Activated CD4-positive, CD25-positive, alpha-beta regulatory T cell treated with anti-CD3 and anti-CD28 coated beads, Interleukin-2, amount 50 U/mL, for 72 hours (primary cell): Measurements from ENCODE around the gene CRYL1.

Experiments
- DNase-seq: peaks from one replicate; pipeline ENCODE4 v3.0.0; 2021

Gene CRYL1

DNA sequence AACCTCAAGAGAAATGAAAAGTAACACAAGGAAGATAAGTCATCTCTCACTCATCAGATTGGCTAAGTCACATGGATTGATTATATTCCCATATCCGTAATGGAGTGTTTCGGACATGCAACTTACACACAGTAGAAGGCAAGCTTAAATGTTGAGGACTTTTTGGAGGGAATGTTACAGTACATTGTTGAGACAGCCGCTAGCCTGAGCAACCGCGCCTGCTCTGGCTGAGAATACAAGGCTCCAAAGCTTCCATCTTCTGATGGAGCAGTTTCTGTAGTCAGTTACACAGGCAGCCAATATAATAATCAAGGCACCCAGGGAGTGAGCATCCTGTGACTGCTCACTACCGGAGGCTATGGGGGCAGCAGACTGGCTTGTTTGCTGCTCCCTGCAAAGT, 1.0 kb upstream of the CRYL1 start:
- DNase-seq, result no peak

DNA sequence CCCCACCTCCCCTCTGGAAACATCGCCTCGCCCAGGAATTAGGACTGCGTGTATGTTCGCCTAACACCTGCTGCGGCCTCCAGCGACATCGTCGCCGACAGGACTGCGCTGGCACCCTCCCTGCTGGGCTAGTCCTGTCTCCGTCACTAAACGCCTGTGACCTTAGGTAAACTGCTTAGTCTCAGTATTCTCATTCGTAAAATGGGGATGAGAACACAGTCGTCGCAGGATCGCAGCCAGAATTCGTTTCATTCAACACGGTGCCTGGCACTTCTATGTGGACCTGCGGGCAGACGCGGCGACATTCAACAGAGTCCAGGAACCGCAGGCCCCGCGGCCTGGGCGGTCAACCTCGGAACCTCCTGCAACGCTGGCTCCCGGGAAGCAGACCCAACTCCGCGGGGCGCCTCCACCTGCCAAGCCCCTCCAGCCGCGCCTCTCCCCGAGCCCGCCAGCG, 485 bp downstream of the CRYL1 start:
- no peak for DNase-seq

DNA sequence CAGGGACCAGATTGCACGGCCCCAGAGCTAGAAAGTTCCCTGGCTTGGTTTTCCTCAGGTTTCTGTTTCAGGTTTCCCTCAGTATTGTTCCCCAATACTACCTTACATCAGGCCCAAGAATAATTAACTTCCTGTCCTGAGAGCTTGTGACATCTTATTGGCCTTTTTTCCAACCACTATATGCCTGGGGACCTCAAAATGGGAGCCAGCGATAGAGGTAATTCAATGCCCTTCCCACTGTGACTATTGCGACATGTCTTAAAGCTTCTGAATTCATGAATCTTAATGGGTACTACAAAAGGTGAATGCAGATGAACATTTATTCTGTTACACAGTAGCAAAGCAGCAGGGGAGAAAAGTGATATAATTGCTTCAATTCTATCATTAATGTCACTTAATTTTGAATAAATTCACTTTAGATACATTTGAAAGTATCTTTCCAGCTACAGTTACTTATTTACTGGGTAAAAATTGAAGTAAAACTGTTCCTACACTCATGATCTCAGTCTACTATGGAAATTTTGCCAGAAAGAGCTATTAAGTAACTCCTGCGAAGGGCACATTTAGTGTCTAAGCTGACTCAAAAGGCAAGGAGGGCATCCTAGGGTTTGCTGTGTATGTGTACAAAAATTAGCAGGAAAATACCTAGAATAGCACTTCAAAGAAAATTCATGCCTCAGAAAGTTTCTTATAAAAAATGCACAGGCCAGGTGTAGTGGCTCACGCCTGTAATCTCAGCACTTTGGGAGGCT, 4.1 kb downstream of the CRYL1 start:
- DNase-seq, result no peak

GRCh38 chr13:20519875-20520274, 5.8 kb downstream of the CRYL1 start:
- no peak for DNase-seq

DNA sequence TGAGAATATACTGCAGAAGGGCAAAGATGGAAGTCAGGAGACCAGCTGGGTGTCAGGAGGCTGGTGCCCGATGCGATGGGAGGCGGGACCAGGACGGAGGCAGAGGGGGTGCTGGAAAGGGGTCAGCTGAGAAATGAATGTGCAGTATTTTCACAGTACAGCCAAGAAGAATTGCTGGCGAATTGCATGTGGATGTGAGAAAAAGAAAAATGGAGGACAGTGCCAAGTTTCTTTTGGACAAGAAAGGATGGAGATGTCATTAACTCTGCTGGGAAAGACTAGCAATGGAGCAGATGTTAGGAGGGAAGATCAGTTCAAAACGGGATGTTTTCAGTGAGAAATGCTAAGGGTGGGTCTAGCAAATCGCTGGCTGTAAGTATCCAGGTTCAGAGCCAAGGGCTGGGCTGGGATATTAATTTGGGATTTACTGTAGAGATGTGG, 7.0 kb downstream of the CRYL1 start:
- no peak for DNase-seq

DNA sequence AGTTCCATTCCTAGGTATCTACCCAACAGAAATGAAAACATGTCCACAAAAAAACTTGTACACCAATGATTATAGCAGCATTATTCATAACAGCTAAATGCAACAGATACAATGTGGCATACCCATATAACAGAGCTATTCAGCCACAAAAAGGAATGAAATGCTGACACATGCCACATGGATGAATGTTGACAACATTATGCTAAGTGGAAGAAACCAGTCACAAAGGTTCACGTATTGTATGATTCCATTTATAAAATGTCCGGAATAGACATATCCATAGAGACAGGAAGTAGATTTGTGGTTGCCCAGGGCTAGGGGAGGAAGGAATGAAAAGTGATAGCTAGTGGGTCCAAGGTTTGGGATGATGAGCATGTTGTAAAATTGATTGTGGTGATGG, 10.8 kb downstream of the CRYL1 start:
- DNase-seq, result no peak

- no peak for DNase-seq
Measured at GRCh38 chr13:20513466-20513995, 12.1 kb downstream of the CRYL1 start.

DNA sequence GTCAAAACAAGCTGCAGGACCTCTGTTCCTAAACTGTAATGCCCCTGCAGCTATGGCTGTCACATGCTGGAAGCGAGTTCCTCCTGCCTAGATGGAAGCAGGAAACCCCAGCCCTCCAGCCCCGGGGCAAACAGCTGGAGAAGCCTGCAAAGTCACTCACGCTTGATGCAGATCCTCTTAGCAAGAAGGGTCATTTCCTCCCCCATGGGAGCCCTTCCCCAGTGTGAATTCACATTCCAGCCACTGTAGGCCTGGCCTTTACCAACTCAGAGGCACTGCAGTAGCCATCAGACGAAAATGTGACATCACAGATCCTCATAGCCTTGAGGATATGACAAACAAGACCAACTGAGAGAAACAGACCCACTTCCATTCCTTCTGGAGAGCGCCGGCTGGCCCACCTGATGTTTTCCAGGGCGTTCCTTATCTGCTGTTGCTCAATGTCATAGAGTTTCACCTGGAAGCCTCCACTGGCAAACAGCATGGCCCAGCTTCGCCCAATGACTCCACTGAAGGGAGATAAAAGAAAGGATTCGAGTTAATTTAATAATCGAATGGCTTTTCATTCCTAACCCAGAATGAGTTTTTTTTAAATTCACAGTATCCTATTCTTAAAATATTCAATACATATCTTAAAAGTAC, 13.5 kb downstream of the CRYL1 start:
- no peak for DNase-seq

DNA sequence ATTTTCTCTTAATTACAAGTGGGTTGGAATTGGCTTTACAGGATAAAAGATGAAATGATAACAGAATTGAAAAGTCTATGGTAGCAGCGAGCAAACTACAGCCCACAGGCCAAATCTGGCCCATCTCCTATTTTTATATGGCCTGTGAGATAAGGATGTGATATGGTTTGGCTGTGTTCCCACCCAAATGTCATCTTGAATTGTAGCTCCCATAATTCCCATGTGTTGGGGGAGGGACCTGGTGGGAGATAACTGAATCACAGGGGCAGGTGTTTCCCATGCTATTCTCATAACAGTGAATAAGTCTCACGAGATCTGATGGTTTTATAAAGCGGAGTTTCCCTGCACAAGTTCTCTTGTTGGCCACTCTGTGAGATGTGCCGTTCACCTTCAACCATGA, 19.0 kb downstream of the CRYL1 start:
- DNase-seq, result no peak

- DNase-seq, result no peak
Measured at GRCh38 chr13:20505405-20506366, 20.0 kb downstream of the CRYL1 start.

GRCh38 chr13:20503088-20504083, 22.3 kb downstream of the CRYL1 start:
- no peak for DNase-seq

- DNase-seq, result no peak
Measured at GRCh38 chr13:20501592-20501991, 24.1 kb downstream of the CRYL1 start.

- DNase-seq, result no peak
Measured at GRCh38 chr13:20501120-20501519, 24.5 kb downstream of the CRYL1 start.

- DNase-seq, result no peak
Measured at GRCh38 chr13:20499986-20500385, 25.7 kb downstream of the CRYL1 start.

GRCh38 chr13:20498659-20499058, 27.0 kb downstream of the CRYL1 start:
- no peak for DNase-seq

- no peak for DNase-seq
Measured at GRCh38 chr13:20498129-20498528, 27.5 kb downstream of the CRYL1 start.

GRCh38 chr13:20497006-20497775, 28.5 kb downstream of the CRYL1 start:
- DNase-seq, result no peak

DNA sequence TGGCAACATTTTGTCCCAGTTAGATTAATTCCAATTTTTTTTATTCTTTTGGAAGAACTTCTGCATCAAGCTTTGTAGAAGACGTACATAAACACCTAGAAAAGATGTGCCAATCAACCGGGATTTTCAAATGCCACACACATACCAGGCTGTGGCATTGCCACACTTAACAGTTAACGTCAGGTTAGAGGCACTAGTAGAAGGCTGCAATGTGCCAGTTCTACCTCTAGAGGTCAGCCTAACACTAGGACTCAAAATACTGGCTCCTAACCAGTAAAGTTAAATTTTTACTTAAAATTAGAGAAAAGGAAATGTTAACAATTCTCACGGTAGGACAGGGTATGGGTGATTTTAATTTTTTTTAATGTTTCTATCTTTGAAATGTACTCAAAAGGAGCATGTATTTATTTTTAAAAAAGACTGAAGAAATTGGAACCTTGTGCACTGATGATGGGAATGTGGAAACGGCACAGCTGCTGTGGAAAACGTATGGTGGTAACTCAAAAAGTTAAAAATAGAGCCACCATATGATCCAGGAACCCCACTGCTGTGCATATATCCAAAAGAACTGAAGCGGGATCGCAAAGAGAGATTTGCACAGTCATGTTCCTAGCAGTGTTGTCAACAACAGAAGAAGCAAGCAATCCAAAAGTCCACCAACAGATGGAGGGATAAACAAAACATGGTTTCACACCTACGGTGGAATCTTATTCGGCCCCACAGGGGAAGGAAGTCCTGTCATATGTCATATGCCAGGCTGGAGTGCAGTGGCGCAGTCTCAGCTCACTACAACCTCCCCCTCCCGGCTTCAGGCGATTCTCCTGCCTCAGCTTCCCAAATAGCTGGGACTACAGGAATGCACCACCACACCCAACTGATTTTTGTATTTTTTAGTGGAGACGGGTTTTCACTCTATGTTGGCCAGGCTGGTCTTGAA, 30.3 kb downstream of the CRYL1 start:
- DNase-seq, result peak; percentile 41

DNA sequence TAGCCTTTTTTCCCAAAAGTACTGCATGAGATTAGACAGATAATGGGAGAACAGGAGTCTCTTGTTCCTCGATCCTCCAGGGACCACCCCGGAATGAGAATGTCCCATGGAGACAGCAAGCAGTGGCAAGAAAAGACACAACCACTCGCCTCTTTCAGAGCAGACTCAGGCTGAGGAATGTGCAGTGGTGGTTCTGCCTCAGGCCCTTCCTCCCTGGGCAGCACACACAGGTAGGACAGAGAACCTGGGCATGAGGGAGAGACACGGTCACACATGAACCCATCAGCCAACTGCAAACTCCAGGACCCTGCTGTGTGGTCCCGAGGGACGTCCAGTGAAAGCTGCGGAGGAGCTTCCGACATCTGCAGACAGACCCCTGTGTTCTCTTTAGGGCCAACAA, 31.0 kb downstream of the CRYL1 start:
- no peak for DNase-seq

- peak; percentile 49 for DNase-seq
Measured at GRCh38 chr13:20492641-20493040, 33.0 kb downstream of the CRYL1 start.
